Fibroblast of villous mesenchyme (primary cell): ENCODE measurements around the gene AGAP3. TPM values are rescaled to one million over a fixed set of nuclear protein-coding genes. Genes with fewer than 3 reads are reported as not detected.
A peak's percentile ranks its signal among the peaks of the same experiment; 100 is the strongest.

Source experiments
- DNase-seq: peaks from one replicate; pipeline ENCODE4 v3.0.0-alpha.2; 2010; ENCODE audit warnings: low read depth
- H3K4me3 ChIP-seq: 2 replicates; pipeline ENCODE4 v1.5.1; 2011; ENCODE audit warnings: low read depth, mild to moderate bottlenecking, low read length
- CTCF ChIP-seq: IDR thresholded peaks from 2 replicates; pipeline ENCODE4 v1.5.1; 2012; ENCODE audit warnings: low read depth, mild to moderate bottlenecking, low read length; ENCODE audit not compliant: insufficient read depth
- total RNA-seq: library from RNA; depleted of rRNA; stranded (reverse); fragments of >200 nt; gene quantifications from 2 replicates; pipeline ENCODE4 v1.2.3, GENCODE V29; 2012

Gene AGAP3
- total RNA-seq, 1 donor: 59.2 TPM

DNA sequence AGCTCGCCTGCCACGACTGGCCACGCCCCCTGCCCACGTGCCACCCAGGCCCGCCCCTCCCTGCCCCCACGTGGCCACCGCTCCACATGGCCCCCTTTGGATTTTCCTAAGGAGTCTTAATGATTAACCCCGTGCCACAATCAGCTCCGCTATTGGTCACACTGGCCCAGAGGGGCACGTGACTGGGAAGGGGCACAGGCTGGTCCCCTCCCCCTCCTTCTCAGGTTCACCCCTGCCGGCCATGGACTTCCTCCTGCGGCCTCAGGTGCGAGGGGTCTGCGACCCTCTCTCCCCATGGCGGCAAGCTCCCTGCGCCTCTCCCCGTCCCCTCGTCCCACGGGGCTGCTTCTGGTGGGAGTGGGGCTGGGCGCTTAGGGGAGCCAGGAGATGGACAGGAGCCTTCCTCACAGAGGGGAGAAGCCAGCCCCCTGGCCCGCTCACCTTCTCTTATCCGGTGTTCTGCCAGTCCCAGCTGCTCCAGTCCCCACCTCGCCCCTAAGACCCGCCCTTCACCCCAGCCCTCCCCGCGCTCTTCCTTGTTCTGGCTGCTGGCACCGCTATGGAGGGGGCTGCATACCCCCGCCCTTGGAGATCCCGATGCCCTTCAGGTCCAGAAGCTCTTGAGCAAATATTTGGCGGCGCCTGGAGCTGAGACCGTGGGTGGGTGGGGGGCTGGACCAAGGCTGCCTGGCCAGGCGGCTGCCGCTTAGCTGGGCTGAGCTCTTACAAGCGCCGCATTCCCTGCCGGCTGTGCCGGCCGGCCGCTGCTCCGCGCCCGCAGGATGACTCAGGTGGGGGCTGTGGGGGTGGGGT is 23.7 kb upstream of the AGAP3 start:
- TF ChIP-seq CTCF: no peak
- peak overlapping the region; percentile 54 for H3K4me3 ChIP-seq
- peak; percentile 77 for DNase-seq

- peak overlapping the region; percentile 29 for H3K4me3 ChIP-seq
- peak; percentile 91 for DNase-seq
- TF ChIP-seq CTCF: no peak
Observed at GRCh38 chr7:151063212-151063561, 23.1 kb upstream of the AGAP3 start.

DNA sequence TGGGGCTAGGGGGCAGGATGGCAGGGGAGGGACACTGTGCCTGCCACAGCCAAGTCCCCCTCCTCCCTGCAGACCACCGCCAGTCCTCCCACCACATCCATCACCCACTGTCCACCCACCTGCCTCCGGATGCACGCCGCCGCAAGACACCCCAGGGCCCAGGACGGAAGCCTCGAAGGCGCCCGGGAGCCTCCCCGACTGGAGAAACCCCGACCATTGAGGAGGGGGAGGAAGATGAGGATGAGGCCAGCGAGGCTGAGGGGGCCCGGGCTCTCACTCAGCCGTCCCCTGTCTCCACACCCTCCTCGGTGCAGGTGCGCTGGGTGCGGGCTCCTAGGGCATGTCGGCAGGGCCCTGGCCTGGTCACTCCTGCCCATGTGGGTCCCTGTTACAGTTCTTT is 21.8 kb upstream of the AGAP3 start:
- no peak overlapping the region for H3K4me3 ChIP-seq
- TF ChIP-seq CTCF: no peak
- no peak for DNase-seq

DNA sequence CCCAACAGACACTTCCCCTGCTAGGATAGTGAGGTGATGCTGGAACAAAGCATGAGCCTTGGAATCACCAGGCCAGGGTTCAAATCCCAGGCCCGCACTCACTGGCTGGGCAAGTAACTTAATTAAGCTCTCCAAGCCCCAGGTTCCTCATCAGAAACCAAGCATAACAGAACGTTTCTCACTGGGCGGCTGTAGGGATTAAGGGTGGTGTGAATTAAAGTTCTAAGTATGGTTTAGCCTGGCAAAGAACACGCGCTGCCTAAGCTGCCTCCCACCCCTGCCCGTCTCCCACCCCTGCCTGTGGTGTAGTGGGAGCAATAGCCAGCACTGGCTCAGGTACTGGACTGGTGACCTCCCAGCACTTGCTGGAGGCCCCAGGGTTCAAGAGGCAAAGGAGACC is 21.3 kb upstream of the AGAP3 start:
- DNase-seq: no peak
- H3K4me3 ChIP-seq: no peak overlapping the region
- TF ChIP-seq CTCF: no peak

DNA sequence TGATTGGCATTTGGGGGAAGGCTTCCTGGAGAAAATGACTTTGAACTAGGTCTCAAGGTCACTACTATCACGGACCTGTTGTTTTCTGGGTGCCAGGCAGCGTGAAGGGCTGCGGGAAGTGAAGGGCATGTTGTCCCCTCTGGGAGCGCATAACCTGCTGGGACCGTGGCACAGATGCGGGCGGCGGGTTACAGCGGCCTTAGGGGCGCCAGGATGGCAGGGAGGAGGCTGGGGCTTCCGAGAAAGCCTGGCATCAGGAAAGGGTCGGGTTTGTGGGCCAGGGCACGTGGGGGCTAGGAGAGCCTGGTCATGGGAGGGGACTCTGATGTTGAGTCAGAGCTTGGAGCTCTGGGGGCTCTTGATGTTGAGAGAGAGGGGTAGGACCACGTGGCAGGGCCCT is 20.8 kb upstream of the AGAP3 start:
- no peak for TF ChIP-seq CTCF

DNA sequence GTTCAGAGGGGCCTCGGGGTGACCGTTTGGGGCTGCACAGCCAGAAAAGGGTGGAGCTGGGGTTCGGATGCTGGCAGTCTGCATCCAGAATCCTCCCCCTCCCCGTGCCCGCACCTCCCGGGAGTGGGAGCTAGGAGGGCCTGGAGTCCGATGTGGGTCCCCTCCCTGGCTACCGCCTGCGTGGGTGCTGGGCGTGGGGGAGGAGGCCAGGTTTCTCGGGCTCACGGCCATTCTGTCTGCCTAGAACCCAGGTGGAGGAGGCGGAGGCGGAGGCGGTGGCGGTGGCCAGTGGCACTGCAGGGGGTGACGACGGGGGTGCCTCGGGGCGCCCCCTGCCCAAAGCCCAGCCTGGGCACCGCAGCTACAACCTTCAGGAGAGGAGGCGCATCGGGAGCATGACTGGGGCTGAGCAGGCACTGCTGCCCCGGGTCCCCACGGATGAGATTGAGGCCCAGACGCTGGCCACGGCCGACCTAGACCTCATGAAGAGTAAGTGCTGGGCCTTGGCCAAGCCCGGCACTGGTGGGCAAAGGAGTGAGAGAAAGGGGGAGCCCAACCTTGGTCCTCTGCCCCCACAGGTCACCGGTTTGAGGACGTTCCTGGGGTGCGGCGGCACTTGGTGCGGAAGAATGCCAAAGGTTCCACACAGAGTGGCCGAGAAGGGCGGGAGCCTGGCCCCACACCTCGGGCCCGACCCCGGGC is 19.9 kb upstream of the AGAP3 start:
- no peak for TF ChIP-seq CTCF
- H3K4me3 ChIP-seq: no peak overlapping the region
- no peak for DNase-seq

More for the DNA sequence above, 20.8 kb upstream of the AGAP3 start:
- no peak for DNase-seq
- H3K4me3 ChIP-seq: no peak overlapping the region
